WERI-Rb-1 (cell line): ENCODE results near the gene SLC25A23.

Experiments used
- DNase-seq: peaks from one replicate; pipeline ENCODE4 v3.0.0-alpha.2; 2020
- H3K27ac ChIP-seq: fragments of 250-450 bp; sonication (Bioruptor Pico); 2 replicates; pipeline ENCODE4 v1.5.1; 2020; ENCODE audit warnings: mild to moderate bottlenecking, moderate library complexity
- H3K27me3 ChIP-seq: fragments of 250-450 bp; sonication (Bioruptor Pico); 2 replicates; pipeline ENCODE4 v1.5.1; 2021; ENCODE audit warnings: mild to moderate bottlenecking, low read depth, moderate library complexity; ENCODE audit not compliant: insufficient read depth, severe bottlenecking
- H3K36me3 ChIP-seq: fragments of 250-450 bp; sonication (Bioruptor Pico); 2 replicates; pipeline ENCODE4 v1.5.1; 2020; ENCODE audit warnings: mild to moderate bottlenecking, moderate library complexity
- H3K4me3 ChIP-seq: 2 replicates; pipeline ENCODE4 v1.5.1; 2011; ENCODE audit warnings: low read depth, mild to moderate bottlenecking, control low read depth, low read length
- H3K9me3 ChIP-seq: fragments of 250-450 bp; sonication (Bioruptor Pico); 2 replicates; pipeline ENCODE4 v1.5.1; 2021; ENCODE audit warnings: mild to moderate bottlenecking, moderate library complexity; ENCODE audit not compliant: severe bottlenecking
- CTCF ChIP-seq: IDR thresholded peaks from 2 replicates; pipeline ENCODE4 v1.5.1; 2011; ENCODE audit warnings: low read depth, mild to moderate bottlenecking, control low read depth, inconsistent platforms, low read length

SLC25A23 gene

GRCh38 chr19:6470173-6470572, 10.6 kb upstream of the SLC25A23 start:
- Histone ChIP-seq H3K36me3 (no peaks in the 10 kb centered on the region), H3K9me3 (no peaks in the 10 kb centered on the region), H3K27me3 (peaks cover 5% of the 10 kb centered on the region), H3K27ac (no peak overlapping the region), H3K4me3 (no peak overlapping the region)
- no peak for DNase-seq
- no peak for TF ChIP-seq CTCF

DNA sequence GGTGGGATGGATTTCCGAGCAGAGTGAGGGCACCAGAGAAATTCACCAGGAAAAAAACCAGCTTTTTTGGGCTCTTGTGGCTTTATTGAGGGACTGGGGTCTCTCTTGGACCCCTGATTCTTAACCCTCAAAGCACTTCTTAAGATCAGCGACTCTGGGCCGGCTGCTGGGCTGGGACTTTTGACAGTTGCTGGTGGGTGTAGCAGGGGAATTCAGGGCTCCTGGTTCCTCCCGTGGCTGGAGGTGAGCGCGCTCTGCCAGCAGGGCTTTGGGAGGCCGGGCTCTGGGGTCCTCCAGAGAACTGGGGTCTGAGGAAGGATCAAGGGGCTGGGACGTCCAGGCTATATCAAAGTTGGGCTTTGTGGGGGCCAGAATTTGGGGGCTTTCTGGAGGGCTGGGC, 7.8 kb upstream of the SLC25A23 start:
- H3K27ac ChIP-seq, result no peak overlapping the region
- H3K9me3 ChIP-seq, result no peaks in the 10 kb centered on the region
- DNase-seq, result no peak
- peaks cover 5% of the 10 kb centered on the region for H3K27me3 ChIP-seq
- H3K36me3 ChIP-seq, result no peaks in the 10 kb centered on the region
- H3K4me3 ChIP-seq, result no peak overlapping the region
- TF ChIP-seq CTCF, result no peak

- Histone ChIP-seq H3K4me3 (no peak overlapping the region), H3K9me3 (no peaks in the 10 kb centered on the region), H3K27me3 (peaks cover 5% of the 10 kb centered on the region), H3K27ac (no peak overlapping the region), H3K36me3 (no peaks in the 10 kb centered on the region)
- no peak for DNase-seq
- TF ChIP-seq CTCF, result no peak
Observed at GRCh38 chr19:6466526-6467248, 7.1 kb upstream of the SLC25A23 start.

GRCh38 chr19:6465663-6466062, 6.1 kb upstream of the SLC25A23 start:
- H3K36me3 ChIP-seq, result no peaks in the 10 kb centered on the region
- TF ChIP-seq CTCF, result no peak

DNA sequence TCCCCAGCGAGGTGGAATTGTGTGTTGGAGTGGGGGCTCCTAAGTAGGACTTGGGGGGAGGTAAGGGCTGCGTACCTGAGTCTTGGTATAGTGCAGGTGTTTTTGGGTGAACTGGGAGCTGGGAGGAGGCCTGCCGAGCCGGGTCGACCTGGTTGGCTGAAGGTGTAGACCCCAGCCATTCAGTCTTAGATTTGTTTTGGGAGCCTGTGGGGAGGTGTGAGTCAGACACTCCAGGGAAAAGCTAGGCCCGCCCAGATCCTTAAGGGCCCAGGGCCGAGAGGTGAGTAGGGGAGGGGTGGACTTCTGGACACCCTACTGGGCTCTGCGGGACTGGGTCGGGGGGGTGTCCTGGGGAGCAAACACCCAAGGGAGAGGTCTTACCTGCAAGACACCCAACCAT, 5.4 kb upstream of the SLC25A23 start:
- no peaks in the 10 kb centered on the region for H3K36me3 ChIP-seq
- H3K27ac ChIP-seq, result no peak overlapping the region
- H3K4me3 ChIP-seq, result no peak overlapping the region
- peaks cover 5% of the 10 kb centered on the region for H3K27me3 ChIP-seq
- H3K9me3 ChIP-seq, result no peaks in the 10 kb centered on the region
- no peak for DNase-seq
- no peak for TF ChIP-seq CTCF

More at GRCh38 chr19:6465663-6466062, 6.1 kb upstream of the SLC25A23 start:
- Histone ChIP-seq H3K27me3 (peaks cover 5% of the 10 kb centered on the region), H3K27ac (no peak overlapping the region), H3K4me3 (no peak overlapping the region), H3K9me3 (no peaks in the 10 kb centered on the region)
- no peak for DNase-seq
